DMS153 treated with DMSO at 0.1 percent for 48 hours (cell line): ENCODE results near the gene NFIL3.

ENCODE experiments used
- DNase-seq: peaks from one replicate; lab custom pipeline; 2025; ENCODE audit not compliant: unreplicated experiment; lab: John Stamatoyannopoulos, UW

NFIL3 gene

GRCh38 chr9:91361291-91362050 lies 62.2 kb downstream of the NFIL3 start, which contains the start of gene AUH:
TSS of gene AUH (minus strand) at chr9:91361918. CDS start at chr9:91361889, 29 bp downstream.
- DNase-seq, result peak; percentile 78

GRCh38 chr9:91360551-91361290 lies 62.9 kb downstream of the NFIL3 start:
- no peak for DNase-seq

- DNase-seq, result no peak
These were observed 63.7 kb downstream of the NFIL3 start for GRCh38 chr9:91359734-91360470.

- no peak for DNase-seq
These were observed 64.5 kb downstream of the NFIL3 start for GRCh38 chr9:91359083-91359482.
